ENCODE results near the gene PERP. TPM values are rescaled to one million over a fixed set of nuclear protein-coding genes. Genes with fewer than 3 reads are reported as not detected.
A peak's percentile ranks its signal among the peaks of the same experiment; 100 is the strongest.

The PERP gene
- total RNA-seq, 2 experiments from 2014 or later, result 11.8 to 13.4 TPM

DNA sequence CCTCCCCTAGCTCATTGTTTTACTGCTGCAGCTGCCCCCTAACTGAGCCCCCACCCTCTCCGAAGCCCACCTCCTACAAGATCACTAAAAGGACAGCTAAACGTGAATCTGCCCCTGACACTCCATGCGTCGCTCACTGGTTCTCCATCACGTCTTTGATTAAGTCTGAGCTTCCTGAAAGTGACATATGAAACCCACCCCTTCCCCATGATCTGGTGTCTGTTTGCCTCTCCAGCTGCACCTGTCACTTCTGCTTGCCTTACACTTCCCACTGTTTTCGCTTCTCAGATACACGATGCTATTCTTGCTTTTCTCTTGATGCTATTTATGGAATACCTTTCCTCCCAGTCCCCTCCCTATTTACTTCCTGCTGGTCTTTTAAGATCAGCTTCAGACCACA, 8.0 kb upstream of the PERP start:
- H3K9me3 Mint-ChIP-seq (ENCODE audit: low read depth), result no peaks in the 10 kb centered on the region

DNA sequence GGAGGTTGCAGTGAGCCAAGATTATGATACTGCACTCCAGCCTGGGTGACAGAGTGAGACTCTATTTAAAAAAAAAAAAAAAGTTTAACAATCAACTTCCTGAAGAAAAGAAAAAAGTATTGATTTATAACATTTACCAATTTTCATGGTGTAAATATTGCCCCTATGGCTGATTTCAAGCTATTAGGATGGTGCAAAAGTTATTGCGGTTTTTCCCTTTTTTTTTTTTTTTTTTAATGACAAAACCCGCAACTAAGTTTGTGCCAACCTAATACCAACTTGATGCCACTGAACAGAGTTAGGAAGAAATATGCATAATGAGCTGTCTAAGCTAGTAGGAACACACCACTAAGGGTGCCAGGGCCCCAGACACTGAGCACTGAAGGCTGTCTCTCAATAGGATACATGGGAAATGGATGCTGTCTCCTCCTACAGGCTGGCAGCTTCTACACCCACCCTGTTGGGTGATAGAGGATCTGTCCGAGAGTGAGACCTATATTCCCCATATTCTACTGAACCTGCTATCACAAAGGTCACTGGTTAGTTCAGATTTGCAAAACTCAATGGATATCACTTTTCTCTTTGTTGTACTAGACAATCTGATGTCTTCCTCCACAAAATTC, 6.5 kb upstream of the PERP start:
- no peaks in the 10 kb centered on the region for H3K36me3 Mint-ChIP-seq

More for the DNA sequence above, 8.0 kb upstream of the PERP start:
- DNase-seq, result no peak
- Mint-ChIP-seq H3K4me3 (no peak overlapping the region), H3K27ac (no peak overlapping the region), H3K27me3 (peaks cover 36% of the 10 kb centered on the region), H3K36me3 (no peaks in the 10 kb centered on the region), H3K4me1 (peaks cover 6% of the 10 kb centered on the region)
- ATAC-seq, result no peak
- CTCF ChIA-PET, result interaction anchor here (0.9 to 3.8 kb wide), 27 partner anchors 9 to 476 kb away, joined by 3 to 44 read pairs (median 5); partner anchors contain the start of gene PERP

DNA sequence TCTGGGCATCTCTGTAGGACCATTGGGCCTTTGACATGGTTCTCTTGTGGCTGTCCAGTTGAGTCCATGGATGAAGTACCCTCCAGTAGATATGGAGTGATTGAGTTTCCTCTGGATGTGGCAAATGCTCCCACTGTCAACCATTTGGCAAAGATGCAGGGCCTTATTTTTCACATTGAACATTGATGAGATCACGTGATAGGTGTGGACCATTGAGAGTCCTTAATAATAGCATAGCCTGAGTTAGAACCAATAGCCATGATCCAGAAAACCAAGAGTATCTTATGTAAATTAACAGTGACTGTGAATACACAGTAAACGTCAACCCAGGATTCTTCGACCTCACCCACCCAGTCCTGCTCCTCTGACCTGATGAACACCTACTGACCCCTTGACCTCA, 3.0 kb upstream of the PERP start:
- Mint-ChIP-seq H3K4me1 (peaks cover 24% of the 10 kb centered on the region), H3K27me3 (peaks cover 33% of the 10 kb centered on the region), H3K4me3 (no peak overlapping the region), H3K36me3 (no peaks in the 10 kb centered on the region), H3K27ac (no peak overlapping the region), H3K9me3 (ENCODE audit: low read depth) (no peaks in the 10 kb centered on the region)
- ATAC-seq (no peak), DNase-seq (no peak)
- CTCF ChIA-PET, result interaction anchor here (0.7 to 3.0 kb wide), 2 partner anchors 106 to 397 kb away, joined by 4 to 79 read pairs; no protein-coding TSS in a partner anchor

More for the DNA sequence above, 6.5 kb upstream of the PERP start:
- CTCF ChIA-PET, result interaction anchor here (0.8 to 3.2 kb wide), 2 partner anchors 107 to 407 kb away, joined by 3 to 23 read pairs; no protein-coding TSS in a partner anchor
- Mint-ChIP-seq H3K4me3 (no peak overlapping the region), H3K4me1 (peaks cover 10% of the 10 kb centered on the region), H3K27ac (no peak overlapping the region), H3K9me3 (ENCODE audit: low read depth) (no peaks in the 10 kb centered on the region), H3K27me3 (peaks cover 35% of the 10 kb centered on the region)
- ATAC-seq (no peak), DNase-seq (no peak)

DNA sequence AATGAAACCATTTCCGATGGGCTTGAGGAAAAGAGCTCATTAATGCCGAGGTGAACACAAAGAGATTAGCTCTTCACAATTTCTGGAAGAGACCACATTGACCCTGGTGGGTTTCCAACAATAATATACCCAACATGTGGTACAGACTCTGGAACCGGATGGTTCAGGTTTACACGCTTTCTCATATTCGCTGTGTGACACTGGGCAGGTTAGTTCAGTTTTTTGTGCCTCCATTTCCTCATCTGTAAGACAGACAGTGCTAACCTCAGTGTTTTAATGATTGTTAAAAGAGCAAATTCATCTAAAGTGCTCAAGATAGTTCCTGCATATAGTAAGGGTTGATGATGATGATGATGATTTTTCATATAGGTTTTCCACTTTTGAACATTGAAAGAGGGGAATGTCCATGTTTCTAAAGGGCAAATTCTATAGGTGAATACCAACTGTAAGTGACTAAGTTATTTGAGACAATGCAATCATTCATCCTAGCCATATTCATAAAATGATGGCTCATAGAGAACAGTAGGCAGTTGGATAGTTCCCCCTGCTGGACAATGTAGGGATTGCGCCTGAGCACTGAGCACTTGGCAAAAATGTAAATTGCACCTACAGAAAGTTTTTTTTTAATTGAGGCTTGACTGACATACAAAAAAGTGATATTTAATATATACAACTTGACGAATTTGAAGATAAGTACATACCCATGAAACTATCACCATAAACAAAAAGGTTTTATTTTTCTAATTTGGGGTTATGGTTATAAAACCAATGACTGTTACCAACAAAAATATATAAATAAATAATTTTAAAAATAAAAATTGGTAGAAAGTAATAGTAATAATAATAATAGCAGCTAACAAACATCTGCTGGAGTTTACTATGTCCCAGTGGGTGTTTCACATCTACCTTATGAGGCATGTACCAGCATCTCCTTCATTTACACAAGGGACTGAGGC, 2.1 kb upstream of the PERP start:
- ATAC-seq, result no peak
- CTCF ChIA-PET, result interaction anchor here (0.7 to 3.0 kb wide), 5 partner anchors 52 to 405 kb away, joined by 3 to 79 read pairs (median 4); no protein-coding TSS in a partner anchor
- Mint-ChIP-seq H3K27me3 (peaks cover 24% of the 10 kb centered on the region), H3K4me1 (peaks cover 28% of the 10 kb centered on the region), H3K4me3 (no peak overlapping the region), H3K27ac (no peak overlapping the region), H3K9me3 (ENCODE audit: low read depth) (no peaks in the 10 kb centered on the region), H3K36me3 (no peaks in the 10 kb centered on the region)
- peak; percentile 87 for DNase-seq

DNA sequence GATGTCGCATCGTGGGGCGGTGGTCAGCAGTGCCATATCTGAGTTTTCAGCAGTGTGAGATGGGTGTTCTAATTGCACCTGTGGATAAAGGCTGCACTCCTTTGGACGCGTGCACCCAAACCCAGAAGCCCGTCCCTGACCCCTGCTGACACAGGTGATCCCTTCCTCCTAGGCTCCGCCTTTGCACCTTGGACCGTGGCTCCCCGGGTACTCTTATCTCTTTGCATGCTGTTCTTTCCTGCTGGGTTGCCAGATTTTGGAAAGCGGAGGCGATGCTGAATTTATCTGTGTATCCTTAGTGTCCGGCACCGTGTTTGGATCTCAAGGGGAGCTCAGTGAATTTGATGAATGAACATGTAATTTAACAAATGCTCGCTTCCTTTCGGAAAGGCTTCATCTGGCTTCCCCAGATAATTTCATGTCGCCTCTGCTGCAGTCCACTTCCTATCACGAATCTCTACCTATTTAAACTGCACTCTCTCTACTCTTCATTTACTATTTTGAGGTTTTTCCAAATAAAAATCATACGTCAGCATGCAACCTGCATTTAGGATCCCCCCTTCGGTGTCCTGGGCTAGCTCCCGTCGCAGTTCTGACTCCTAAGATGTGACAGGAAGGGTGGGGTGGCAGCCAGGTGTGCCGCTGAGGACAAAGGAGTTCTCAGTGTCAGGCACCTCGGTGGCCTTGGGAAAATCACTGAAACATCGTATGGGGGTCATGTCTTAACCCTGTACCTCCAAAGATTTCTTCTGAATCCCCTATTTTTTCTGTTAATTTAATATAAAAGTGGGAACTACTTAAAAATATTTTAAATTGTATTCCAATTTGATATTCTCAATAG, 753 bp upstream of the PERP start:
- Mint-ChIP-seq H3K36me3 (no peaks in the 10 kb centered on the region), H3K4me3 (peak overlapping the region; percentile 91), H3K9me3 (ENCODE audit: low read depth) (no peaks in the 10 kb centered on the region), H3K4me1 (peaks cover 28% of the 10 kb centered on the region), H3K27me3 (peaks cover 19% of the 10 kb centered on the region), H3K27ac (peak overlapping the region; percentile 78)
- DNase-seq (peak; percentile 57), ATAC-seq (peak; percentile 50)
- CTCF ChIA-PET, result interaction anchor here (1.0 to 3.0 kb wide), 4 partner anchors 104 to 404 kb away, joined by 3 to 79 read pairs (median 5); no protein-coding TSS in a partner anchor

DNA sequence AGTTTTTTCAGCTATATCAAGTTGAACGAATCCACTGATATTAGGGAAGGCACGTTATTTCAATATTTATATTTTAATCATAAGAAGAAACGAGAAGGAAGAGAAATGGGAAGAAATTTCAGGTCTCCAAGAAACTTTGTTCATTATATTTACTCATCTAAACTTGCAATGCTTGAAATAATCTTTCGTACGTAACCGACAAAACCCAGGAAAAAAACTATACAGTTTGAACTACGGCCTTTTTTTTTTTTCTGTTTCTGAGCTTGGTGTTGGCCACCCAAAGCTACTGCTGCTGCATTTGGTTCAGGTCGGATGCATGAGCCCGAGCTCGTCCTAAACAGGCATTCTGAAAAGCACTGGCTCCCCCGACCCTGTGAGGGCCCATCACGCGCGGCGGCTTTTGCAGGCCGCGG, 548 bp downstream of the PERP start:
- ATAC-seq (no peak), DNase-seq (no peak)
- peaks cover 19% of the 10 kb centered on the region for H3K27me3 Mint-ChIP-seq
- peak overlapping the region; percentile 91 for H3K4me3 Mint-ChIP-seq
- CTCF ChIA-PET, result interaction anchor here (0.6 to 3.1 kb wide), 9 partner anchors 8 to 301 kb away, joined by 3 to 24 read pairs (median 3); no protein-coding TSS in a partner anchor
- peaks cover 28% of the 10 kb centered on the region for H3K4me1 Mint-ChIP-seq
- H3K36me3 Mint-ChIP-seq, result peaks cover 3% of the 10 kb centered on the region
- H3K27ac Mint-ChIP-seq, result peak overlapping the region; percentile 91
- H3K9me3 Mint-ChIP-seq (ENCODE audit: low read depth), result no peaks in the 10 kb centered on the region

DNA sequence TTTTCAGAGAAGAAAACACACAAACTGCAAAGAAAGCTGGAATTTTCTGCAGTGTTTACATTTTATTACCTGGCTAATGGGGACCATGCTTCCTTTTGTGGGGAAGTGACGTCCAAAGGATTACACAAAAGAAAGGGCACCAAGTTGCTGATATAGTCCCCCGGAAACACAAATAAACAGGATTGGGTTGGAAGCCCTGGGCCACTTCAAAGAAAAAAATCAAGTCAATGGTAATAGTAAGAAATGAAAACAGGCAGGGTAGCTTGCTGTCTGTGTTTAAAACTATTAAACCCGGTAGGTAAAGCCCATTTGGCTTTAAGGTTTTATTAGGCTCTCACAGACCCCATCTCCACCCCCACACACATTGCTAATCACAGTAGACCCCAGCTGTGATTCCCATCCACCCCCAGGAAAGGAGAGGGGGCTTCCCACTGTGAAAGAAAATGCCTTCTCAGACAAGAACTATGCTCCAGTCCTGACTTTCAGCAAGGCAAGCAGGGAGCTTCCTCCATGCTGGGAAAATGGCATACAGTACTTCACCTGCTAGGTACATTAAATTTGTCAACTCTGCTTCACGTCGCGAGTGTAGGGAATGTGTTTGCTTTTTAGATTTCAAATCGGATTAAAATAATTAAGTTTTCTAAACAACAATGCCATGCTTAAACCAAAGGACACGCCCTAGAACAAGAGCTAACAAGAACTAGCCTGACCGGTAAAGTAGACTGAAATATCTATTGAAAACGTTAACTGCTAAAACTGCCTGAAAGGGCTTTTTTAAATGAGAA, 1.1 kb downstream of the PERP start:
- Mint-ChIP-seq H3K27ac (peak overlapping the region; percentile 91), H3K36me3 (peaks cover 5% of the 10 kb centered on the region), H3K27me3 (peaks cover 15% of the 10 kb centered on the region), H3K9me3 (ENCODE audit: low read depth) (no peaks in the 10 kb centered on the region), H3K4me3 (peak overlapping the region; percentile 91), H3K4me1 (peaks cover 28% of the 10 kb centered on the region)
- DNase-seq, result no peak
- no peak for ATAC-seq
- CTCF ChIA-PET, result interaction anchor here (0.5 to 3.1 kb wide), 9 partner anchors 7 to 279 kb away, joined by 3 to 24 read pairs (median 3); no protein-coding TSS in a partner anchor

DNA sequence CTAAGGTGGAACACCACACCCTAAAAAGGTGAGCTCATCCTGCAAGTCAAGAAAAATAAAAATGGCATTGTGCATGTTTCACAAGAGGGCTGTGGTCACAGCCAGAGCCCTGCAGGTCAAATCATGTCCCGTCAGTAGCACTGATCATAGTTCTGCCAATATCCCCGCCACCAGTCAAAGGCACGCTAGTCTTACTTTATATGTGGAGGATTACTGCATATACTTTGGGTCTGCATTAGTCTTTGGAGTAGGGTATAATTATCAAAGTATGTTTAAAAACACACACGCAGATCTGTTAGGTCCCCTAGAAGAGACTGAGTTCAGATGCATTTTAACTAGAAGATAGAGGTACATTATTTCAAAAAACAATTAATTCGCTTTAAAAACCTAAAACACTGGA, 1.8 kb downstream of the PERP start:
- CTCF ChIA-PET, result interaction anchor here (1.2 to 3.1 kb wide), 6 partner anchors 9 to 130 kb away, joined by 3 to 24 read pairs (median 7); no protein-coding TSS in a partner anchor
- Mint-ChIP-seq H3K27me3 (peaks cover 12% of the 10 kb centered on the region), H3K4me3 (peak overlapping the region; percentile 91)

DNA sequence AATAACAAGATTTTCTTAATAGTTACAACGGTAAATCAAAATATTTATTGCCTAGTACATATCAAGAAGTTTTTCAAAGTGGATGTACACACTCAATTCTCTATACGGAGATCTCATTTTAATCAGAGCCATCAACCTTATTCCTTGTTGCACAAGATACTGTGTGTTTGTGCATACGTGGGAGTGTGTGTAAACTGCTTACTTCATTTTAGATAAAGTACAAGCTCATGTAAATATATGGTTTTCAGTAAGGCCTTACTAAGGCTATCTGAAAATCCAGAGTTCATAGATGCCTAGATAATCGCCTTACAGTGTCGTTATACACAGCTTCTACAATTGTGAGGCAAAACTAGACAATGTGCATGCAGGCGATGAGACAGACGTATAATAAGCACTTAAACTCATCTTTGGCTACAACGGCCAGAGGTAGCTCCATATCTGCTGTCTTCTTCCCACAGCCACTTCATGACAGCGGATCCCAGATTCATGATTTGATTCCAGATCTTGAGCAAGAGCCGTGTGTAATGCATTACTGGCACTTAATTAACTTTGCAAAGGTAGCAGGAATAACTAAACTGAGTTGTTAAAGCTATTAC, 2.5 kb downstream of the PERP start:
- no peak for DNase-seq
- Mint-ChIP-seq H3K27ac (no peak overlapping the region), H3K36me3 (peaks cover 5% of the 10 kb centered on the region), H3K27me3 (peaks cover 12% of the 10 kb centered on the region), H3K4me3 (no peak overlapping the region), H3K9me3 (ENCODE audit: low read depth) (no peaks in the 10 kb centered on the region), H3K4me1 (peaks cover 28% of the 10 kb centered on the region)
- CTCF ChIA-PET, result interaction anchor here (1.5 to 3.1 kb wide), 4 partner anchors 10 to 101 kb away, joined by 3 to 24 read pairs (median 7); no protein-coding TSS in a partner anchor
- no peak for ATAC-seq

More for the DNA sequence above, 1.8 kb downstream of the PERP start:
- Mint-ChIP-seq H3K4me1 (peaks cover 28% of the 10 kb centered on the region), H3K36me3 (peaks cover 5% of the 10 kb centered on the region), H3K9me3 (ENCODE audit: low read depth) (no peaks in the 10 kb centered on the region), H3K27ac (no peak overlapping the region)
- DNase-seq (no peak), ATAC-seq (no peak)

DNA sequence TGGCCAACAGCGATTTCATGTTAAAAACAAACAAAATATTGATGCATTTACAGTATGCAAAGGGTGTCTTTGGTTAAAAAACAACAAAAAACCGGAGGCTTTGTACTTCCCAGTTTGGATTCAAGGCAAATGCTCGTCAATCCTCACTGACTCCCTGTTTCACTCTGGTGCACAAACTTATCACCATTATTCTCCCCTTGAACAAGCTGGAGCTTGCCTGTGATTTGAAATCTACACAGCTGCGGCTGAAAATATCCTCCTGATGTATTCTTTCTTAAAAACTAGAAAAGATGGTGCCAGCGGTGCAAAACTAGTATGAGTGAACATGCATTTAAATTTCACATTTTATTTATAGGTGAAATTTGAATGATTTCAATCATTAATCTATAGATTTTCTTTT, 3.3 kb downstream of the PERP start:
- peaks cover 7% of the 10 kb centered on the region for H3K27me3 Mint-ChIP-seq
- H3K4me3 Mint-ChIP-seq, result no peak overlapping the region
- peaks cover 24% of the 10 kb centered on the region for H3K4me1 Mint-ChIP-seq
- peaks cover 5% of the 10 kb centered on the region for H3K36me3 Mint-ChIP-seq
- CTCF ChIA-PET, result interaction anchor here (1.5 to 1.8 kb wide), 2 partner anchors 11 to 23 kb away, joined by 3 to 4 read pairs; no protein-coding TSS in a partner anchor
- H3K27ac Mint-ChIP-seq, result no peak overlapping the region
- DNase-seq, result no peak
- ATAC-seq, result no peak
- no peaks in the 10 kb centered on the region for H3K9me3 Mint-ChIP-seq (ENCODE audit: low read depth)

DNA sequence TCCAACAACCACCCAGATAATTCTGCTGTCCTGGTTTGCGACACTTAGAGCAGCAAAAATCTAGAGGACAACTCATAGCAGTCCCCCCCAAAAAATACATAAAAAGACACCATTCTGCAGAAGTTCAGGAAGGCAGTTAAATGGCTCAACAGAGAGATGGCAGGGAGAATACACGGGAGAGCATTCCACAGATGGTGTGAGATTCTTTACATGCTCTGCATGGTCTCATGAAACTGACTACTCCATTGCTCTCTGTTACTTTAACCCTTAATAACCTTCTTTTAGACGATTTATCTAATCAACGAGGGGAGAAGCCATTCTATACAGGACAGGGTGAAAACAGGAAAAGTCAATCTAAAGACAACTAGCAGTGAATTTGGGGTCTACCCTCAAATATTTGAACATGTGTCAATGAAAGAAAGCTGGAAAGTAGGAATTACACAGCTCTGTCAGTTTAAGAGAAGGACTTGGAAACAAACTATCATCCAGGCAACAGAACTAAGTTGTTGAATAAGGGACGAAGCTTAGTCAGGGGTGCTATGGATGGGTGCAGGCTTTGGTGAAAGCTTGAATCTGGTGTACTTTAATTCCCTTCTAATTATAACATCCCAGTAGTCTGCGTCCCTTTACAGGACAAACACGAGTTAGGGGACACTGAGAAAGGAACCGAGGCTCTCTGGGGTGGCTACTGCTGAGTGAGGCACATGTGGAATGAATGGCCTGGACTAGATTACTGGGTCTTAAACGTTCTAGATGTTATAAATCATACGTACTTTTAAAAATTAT, 5.1 kb downstream of the PERP start:
- Mint-ChIP-seq H3K9me3 (ENCODE audit: low read depth) (peaks cover 3% of the 10 kb centered on the region), H3K4me1 (peaks cover 16% of the 10 kb centered on the region), H3K27ac (no peak overlapping the region), H3K27me3 (no peaks in the 10 kb centered on the region), H3K36me3 (peaks cover 12% of the 10 kb centered on the region), H3K4me3 (no peak overlapping the region)
- CTCF ChIA-PET, result no interaction called here
- ATAC-seq, result no peak
- no peak for DNase-seq

Measured in activated CD8-positive, alpha-beta memory T cell treated with anti-CD3 and anti-CD28 coated beads, Interleukin-2, amount 10 ng/mL, durations not matched to agents 7 days and 5 days (primary cell).